Measurements from ENCODE around the gene DRC7. TPM values are rescaled to one million over a fixed set of nuclear protein-coding genes. Genes with fewer than 3 reads are reported as not detected.

DRC7 gene
- polyA plus RNA-seq, 1 of the 3 experiments (the other 2 are of a cell fraction): 0.58 TPM

DNA sequence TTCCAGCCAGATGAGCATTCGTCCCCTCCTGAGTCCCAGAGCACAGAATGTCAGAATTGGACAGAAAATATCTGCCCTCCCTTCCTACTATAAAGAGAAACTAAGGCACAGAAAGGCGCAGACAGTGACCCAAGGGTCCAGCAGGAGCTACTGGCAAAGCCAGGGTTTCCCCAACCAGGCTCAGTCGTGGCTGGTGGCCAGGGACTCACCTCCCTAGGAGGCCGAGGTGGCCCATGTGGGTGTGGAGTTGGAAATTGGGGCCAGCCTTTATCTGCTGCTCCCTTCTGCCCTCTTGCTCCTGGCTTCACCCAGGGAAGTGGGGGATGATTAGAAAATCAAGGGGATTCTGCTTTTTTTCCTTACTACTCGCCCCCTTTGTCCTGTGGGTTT lies 1.1 kb downstream of the DRC7 start:
- 75% methylated on average over 5 of the region's 5 CpGs for WGBS (ENCODE audit: low lambda C conversion rate)
- POLR2A ChIA-PET: no interaction called here

DNA sequence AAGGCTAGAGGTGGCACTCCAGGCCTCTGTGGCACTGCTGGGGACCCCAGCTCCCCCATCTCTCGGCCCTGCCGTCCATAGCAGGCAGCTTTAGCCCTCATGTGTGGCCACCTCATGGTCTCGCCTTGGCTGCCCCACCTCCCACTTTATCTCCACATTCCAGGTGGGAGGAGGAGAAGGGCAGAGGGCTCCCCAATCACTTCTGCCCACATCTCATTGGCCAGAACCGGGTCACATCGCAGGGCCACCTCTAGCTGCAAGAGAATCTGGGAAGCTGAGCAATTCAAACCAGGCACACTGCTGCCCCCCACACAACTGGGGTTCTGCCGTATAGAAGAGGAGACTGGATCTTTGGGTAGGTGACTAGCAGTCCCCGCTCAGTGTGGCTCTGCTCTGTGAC lies 1.6 kb downstream of the DRC7 start:
- H3K36me3 ChIP-seq (replicated peaks in 1 of 2; ENCODE audit: control insufficient read depth in 1 of 2, insufficient read depth in 2 of 2, low read length in 1 of 2): no peaks in the 10 kb centered on the region
- POLR2A ChIA-PET: no interaction called here
- CTCF ChIA-PET: interaction anchor here (0.9 kb wide), 1 partner anchor 47 kb away, joined by 3 read pairs; no protein-coding TSS in a partner anchor

More for the DNA sequence above, 1.1 kb downstream of the DRC7 start:
- no peak for DNase-seq
- Histone ChIP-seq H3K79me2 (ENCODE audit: insufficient read depth) (no peaks in the 10 kb centered on the region), H2AFZ (ENCODE audit: low read depth) (no peak overlapping the region), H3K4me1 (ENCODE audit: control insufficient read depth in 1 of 2, insufficient read depth in 2 of 2, low read depth in 1 of 2, low read length in 1 of 2) (peaks cover 0 to 5% of the 10 kb centered on the region in 2 experiments; a peak in 1 of 4 replicates), H3K36me3 (replicated peaks in 1 of 2; ENCODE audit: control insufficient read depth in 1 of 2, insufficient read depth in 2 of 2, low read length in 1 of 2) (no peaks in the 10 kb centered on the region), H3K9me3 (no peaks in the 10 kb centered on the region), H3K4me2 (no peak overlapping the region), H4K20me1 (ENCODE audit: insufficient read depth) (no peaks in the 10 kb centered on the region), H3K4me3 (ENCODE audit: low read depth in 2 of 2, low read length in 1 of 2) (no peak overlapping the region), H3K27ac (ENCODE audit: low read depth in 2 of 2, low read length in 1 of 2) (no peak overlapping the region), H3K9me2 (no peaks in the 10 kb centered on the region), H3F3A (replicated peaks; ENCODE audit: insufficient read depth) (no peaks in the 10 kb centered on the region), H3K27me3 (ENCODE audit: insufficient read depth) (no peaks in the 10 kb centered on the region; the same call in 1 of the 2 replicates), H3K9ac (no peak overlapping the region)
- CTCF ChIA-PET: no interaction called here
- no peak for TF ChIP-seq FOSL2 (IDR thresholded peaks at IDR 0.05; ENCODE audit: borderline replicate concordance, low read depth)

GRCh38 chr16:57697896-57698537 lies 3.4 kb downstream of the DRC7 start:
- WGBS (ENCODE audit: low lambda C conversion rate): 82% methylated on average over 17 of the region's 17 CpGs
- H3K27me3 ChIP-seq (ENCODE audit: insufficient read depth): no peaks in the 10 kb centered on the region
- CTCF ChIA-PET: no interaction called here
- TF ChIP-seq REST (IDR thresholded peaks at IDR 0.05; ENCODE audit: low read depth, low read length) (no peak), SIN3A (IDR thresholded peaks at IDR 0.05; ENCODE audit: borderline replicate concordance, low read depth, low read length) (no peak), NFIC (IDR thresholded peaks at IDR 0.05; ENCODE audit: borderline replicate concordance) (no peak), SMC3 (IDR thresholded peaks at IDR 0.05; ENCODE audit: low read depth, low read length) (no peak), RXRA (IDR thresholded peaks at IDR 0.05; ENCODE audit: borderline replicate concordance, low read depth) (no peak), RFX5 (IDR thresholded peaks at IDR 0.05; ENCODE audit: low read length) (no peak), EP300 (IDR thresholded peaks at IDR 0.05; ENCODE audit: borderline replicate concordance in 1 of 2, low read depth in 1 of 2, low read length in 1 of 2) (no peak), RAD21 (IDR thresholded peaks at IDR 0.05; ENCODE audit: low read length) (no peak), MEF2A (IDR thresholded peaks at IDR 0.05; ENCODE audit: borderline replicate concordance, low read depth) (no peak), FOSL2 (IDR thresholded peaks at IDR 0.05; ENCODE audit: borderline replicate concordance, low read depth) (no peak)
- TF ChIP-seq, protein P1, sequence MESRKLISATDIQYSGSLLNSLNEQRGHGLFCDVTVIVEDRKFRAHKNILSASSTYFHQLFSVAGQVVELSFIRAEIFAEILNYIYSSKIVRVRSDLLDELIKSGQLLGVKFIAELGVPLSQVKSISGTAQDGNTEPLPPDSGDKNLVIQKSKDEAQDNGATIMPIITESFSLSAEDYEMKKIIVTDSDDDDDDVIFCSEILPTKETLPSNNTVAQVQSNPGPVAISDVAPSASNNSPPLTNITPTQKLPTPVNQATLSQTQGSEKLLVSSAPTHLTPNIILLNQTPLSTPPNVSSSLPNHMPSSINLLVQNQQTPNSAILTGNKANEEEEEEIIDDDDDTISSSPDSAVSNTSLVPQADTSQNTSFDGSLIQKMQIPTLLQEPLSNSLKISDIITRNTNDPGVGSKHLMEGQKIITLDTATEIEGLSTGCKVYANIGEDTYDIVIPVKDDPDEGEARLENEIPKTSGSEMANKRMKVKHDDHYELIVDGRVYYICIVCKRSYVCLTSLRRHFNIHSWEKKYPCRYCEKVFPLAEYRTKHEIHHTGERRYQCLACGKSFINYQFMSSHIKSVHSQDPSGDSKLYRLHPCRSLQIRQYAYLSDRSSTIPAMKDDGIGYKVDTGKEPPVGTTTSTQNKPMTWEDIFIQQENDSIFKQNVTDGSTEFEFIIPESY (IDR thresholded peaks at IDR 0.05; ENCODE audit: borderline replicate concordance, low read depth): no peak

More for the DNA sequence above, 1.6 kb downstream of the DRC7 start:
- no peaks in the 10 kb centered on the region for H4K20me1 ChIP-seq (ENCODE audit: insufficient read depth)
- DNase-seq: no peak
- H3K4me2 ChIP-seq: no peak overlapping the region
- TF ChIP-seq TAF1 (IDR thresholded peaks at IDR 0.05; ENCODE audit: borderline replicate concordance, low read depth, low read length): no peak
- TF ChIP-seq, protein P2, sequence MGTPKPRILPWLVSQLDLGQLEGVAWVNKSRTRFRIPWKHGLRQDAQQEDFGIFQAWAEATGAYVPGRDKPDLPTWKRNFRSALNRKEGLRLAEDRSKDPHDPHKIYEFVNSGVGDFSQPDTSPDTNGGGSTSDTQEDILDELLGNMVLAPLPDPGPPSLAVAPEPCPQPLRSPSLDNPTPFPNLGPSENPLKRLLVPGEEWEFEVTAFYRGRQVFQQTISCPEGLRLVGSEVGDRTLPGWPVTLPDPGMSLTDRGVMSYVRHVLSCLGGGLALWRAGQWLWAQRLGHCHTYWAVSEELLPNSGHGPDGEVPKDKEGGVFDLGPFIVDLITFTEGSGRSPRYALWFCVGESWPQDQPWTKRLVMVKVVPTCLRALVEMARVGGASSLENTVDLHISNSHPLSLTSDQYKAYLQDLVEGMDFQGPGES (IDR thresholded peaks at IDR 0.05; ENCODE audit: low read depth, low read length): no peak
- no peak for TF ChIP-seq RXRA (IDR thresholded peaks at IDR 0.05; ENCODE audit: borderline replicate concordance, low read depth)
- no peak for TF ChIP-seq TCF12 (IDR thresholded peaks at IDR 0.05)
- no peak overlapping the region for H3K4me3 ChIP-seq (ENCODE audit: low read depth in 2 of 2, low read length in 1 of 2)
- WGBS (ENCODE audit: low lambda C conversion rate): 89% methylated on average over 6 of the region's 7 CpGs
- no peaks in the 10 kb centered on the region for H3F3A ChIP-seq (replicated peaks; ENCODE audit: insufficient read depth)
- H3K4me1 ChIP-seq (ENCODE audit: control insufficient read depth in 1 of 2, insufficient read depth in 2 of 2, low read depth in 1 of 2, low read length in 1 of 2): peaks cover 0 to 5% of the 10 kb centered on the region in 2 experiments; a peak in 1 of 4 replicates
- H3K9me3 ChIP-seq: no peaks in the 10 kb centered on the region
- H3K9me2 ChIP-seq: no peaks in the 10 kb centered on the region
- H3K27me3 ChIP-seq (ENCODE audit: insufficient read depth): no peaks in the 10 kb centered on the region; the same call in 1 of the 2 replicates
- no peak overlapping the region for H2AFZ ChIP-seq (ENCODE audit: low read depth)
- no peaks in the 10 kb centered on the region for H3K79me2 ChIP-seq (ENCODE audit: insufficient read depth)
- no peak overlapping the region for H3K9ac ChIP-seq
- no peak overlapping the region for H3K27ac ChIP-seq (ENCODE audit: low read depth in 2 of 2, low read length in 1 of 2)

More at GRCh38 chr16:57697896-57698537, 3.4 kb downstream of the DRC7 start:
- POLR2A ChIA-PET: no interaction called here
- no peaks in the 10 kb centered on the region for H3K79me2 ChIP-seq (ENCODE audit: insufficient read depth)
- H3K4me3 ChIP-seq (ENCODE audit: low read depth in 2 of 2, low read length in 1 of 2): no peak overlapping the region
- no peaks in the 10 kb centered on the region for H3K36me3 ChIP-seq (replicated peaks in 1 of 2; ENCODE audit: control insufficient read depth in 1 of 2, insufficient read depth in 2 of 2, low read length in 1 of 2)
- peaks cover 0 to 5% of the 10 kb centered on the region in 2 experiments; a peak in 1 of 4 replicates for H3K4me1 ChIP-seq (ENCODE audit: control insufficient read depth in 1 of 2, insufficient read depth in 2 of 2, low read depth in 1 of 2, low read length in 1 of 2)
- no peaks in the 10 kb centered on the region for H3K9me2 ChIP-seq
- H2AFZ ChIP-seq (ENCODE audit: low read depth): no peak overlapping the region
- H3K9ac ChIP-seq: no peak overlapping the region
- H3K27ac ChIP-seq (ENCODE audit: low read depth in 2 of 2, low read length in 1 of 2): no peak overlapping the region
- H3F3A ChIP-seq (replicated peaks; ENCODE audit: insufficient read depth): no peaks in the 10 kb centered on the region
- H3K9me3 ChIP-seq: no peaks in the 10 kb centered on the region
- DNase-seq: no peak
- no peaks in the 10 kb centered on the region for H4K20me1 ChIP-seq (ENCODE audit: insufficient read depth)
- H3K4me2 ChIP-seq: no peak overlapping the region
